ENCODE results near the gene TPX2.

DNA sequence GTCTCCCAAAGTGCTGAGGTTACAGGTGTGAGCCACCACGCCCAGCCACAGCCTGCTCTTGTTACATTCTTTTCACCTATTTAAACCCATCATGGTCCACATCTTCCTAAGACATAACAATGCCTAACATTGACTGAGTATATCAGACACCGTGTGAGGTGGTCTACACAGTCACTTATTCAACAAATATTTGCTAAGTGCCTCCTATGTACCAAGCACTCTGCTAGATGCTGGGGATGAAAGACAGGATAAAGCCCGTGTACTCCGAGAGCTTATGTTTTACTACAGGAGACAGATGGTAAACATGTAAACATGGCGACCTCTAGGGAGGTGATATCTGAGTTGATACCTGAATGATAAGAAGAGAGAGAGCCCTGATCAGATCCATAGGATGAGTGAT lies 29.2 kb upstream of the TPX2 start:
- TF ChIP-seq, protein P1, sequence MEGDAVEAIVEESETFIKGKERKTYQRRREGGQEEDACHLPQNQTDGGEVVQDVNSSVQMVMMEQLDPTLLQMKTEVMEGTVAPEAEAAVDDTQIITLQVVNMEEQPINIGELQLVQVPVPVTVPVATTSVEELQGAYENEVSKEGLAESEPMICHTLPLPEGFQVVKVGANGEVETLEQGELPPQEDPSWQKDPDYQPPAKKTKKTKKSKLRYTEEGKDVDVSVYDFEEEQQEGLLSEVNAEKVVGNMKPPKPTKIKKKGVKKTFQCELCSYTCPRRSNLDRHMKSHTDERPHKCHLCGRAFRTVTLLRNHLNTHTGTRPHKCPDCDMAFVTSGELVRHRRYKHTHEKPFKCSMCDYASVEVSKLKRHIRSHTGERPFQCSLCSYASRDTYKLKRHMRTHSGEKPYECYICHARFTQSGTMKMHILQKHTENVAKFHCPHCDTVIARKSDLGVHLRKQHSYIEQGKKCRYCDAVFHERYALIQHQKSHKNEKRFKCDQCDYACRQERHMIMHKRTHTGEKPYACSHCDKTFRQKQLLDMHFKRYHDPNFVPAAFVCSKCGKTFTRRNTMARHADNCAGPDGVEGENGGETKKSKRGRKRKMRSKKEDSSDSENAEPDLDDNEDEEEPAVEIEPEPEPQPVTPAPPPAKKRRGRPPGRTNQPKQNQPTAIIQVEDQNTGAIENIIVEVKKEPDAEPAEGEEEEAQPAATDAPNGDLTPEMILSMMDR (IDR thresholded peaks at IDR 0.05; ENCODE audit: low read depth, low read length), result no peak
- no peak for TF ChIP-seq MYC (IDR thresholded peaks at IDR 0.05; ENCODE audit: low read depth, low read length)
- TF ChIP-seq POLR2A (IDR thresholded peaks at IDR 0.05; ENCODE audit: extremely low read depth, insufficient read length), result no peak
- TF ChIP-seq, protein P2, sequence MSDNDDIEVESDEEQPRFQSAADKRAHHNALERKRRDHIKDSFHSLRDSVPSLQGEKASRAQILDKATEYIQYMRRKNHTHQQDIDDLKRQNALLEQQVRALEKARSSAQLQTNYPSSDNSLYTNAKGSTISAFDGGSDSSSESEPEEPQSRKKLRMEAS (IDR thresholded peaks at IDR 0.05; ENCODE audit: low read depth, low read length), result no peak
